ENCODE results near the gene COBL.

Gene COBL

GRCh38 chr7:51068401-51068800, 248.2 kb downstream of the COBL start:
- FAIRE-seq (no peak), DNase-seq (ENCODE audit: insufficient read length, low spot score) (no peak)

GRCh38 chr7:51067757-51068156, 248.9 kb downstream of the COBL start:
- FAIRE-seq, result no peak
- peak; percentile 20 for DNase-seq (ENCODE audit: insufficient read length, low spot score)

GRCh38 chr7:51067258-51067657, 249.4 kb downstream of the COBL start:
- DNase-seq (ENCODE audit: insufficient read length, low spot score), result no peak
- FAIRE-seq, result no peak

GRCh38 chr7:51066405-51066882, 250.2 kb downstream of the COBL start:
- FAIRE-seq (no peak), DNase-seq (ENCODE audit: insufficient read length, low spot score) (no peak)

GRCh38 chr7:51065766-51066165, 250.8 kb downstream of the COBL start:
- FAIRE-seq (no peak), DNase-seq (ENCODE audit: insufficient read length, low spot score) (no peak)

- DNase-seq (ENCODE audit: insufficient read length, low spot score), result no peak
- FAIRE-seq, result no peak
Observed at GRCh38 chr7:51064688-51065087, 251.9 kb downstream of the COBL start.

- no peak for DNase-seq (ENCODE audit: insufficient read length, low spot score)
- FAIRE-seq, result no peak
Observed at GRCh38 chr7:51062222-51062987, 254.2 kb downstream of the COBL start.

GRCh38 chr7:51060536-51060935, 256.1 kb downstream of the COBL start:
- FAIRE-seq, result no peak
- no peak for DNase-seq (ENCODE audit: insufficient read length, low spot score)

GRCh38 chr7:51059504-51060142, 257.0 kb downstream of the COBL start:
- DNase-seq (ENCODE audit: insufficient read length, low spot score), result no peak
- no peak for FAIRE-seq

- DNase-seq (ENCODE audit: insufficient read length, low spot score) (no peak), FAIRE-seq (no peak)
Observed at GRCh38 chr7:51058764-51059163, 257.8 kb downstream of the COBL start.

- no peak for DNase-seq (ENCODE audit: insufficient read length, low spot score)
- no peak for FAIRE-seq
Observed at GRCh38 chr7:51055039-51055840, 261.4 kb downstream of the COBL start.

- FAIRE-seq, result no peak
Observed at GRCh38 chr7:51054231-51054630, 262.4 kb downstream of the COBL start.

GRCh38 chr7:51053160-51053925, 263.3 kb downstream of the COBL start:
- FAIRE-seq, result no peak

More at GRCh38 chr7:51054231-51054630, 262.4 kb downstream of the COBL start:
- DNase-seq (ENCODE audit: insufficient read length, low spot score), result no peak

GRCh38 chr7:51046482-51046881, 270.1 kb downstream of the COBL start:
- no peak for DNase-seq (ENCODE audit: insufficient read length, low spot score)
- FAIRE-seq, result no peak

More at GRCh38 chr7:51053160-51053925, 263.3 kb downstream of the COBL start:
- DNase-seq (ENCODE audit: insufficient read length, low spot score), result no peak

- DNase-seq (ENCODE audit: insufficient read length, low spot score), result no peak
- FAIRE-seq, result no peak
Observed at GRCh38 chr7:51046103-51046466, 270.5 kb downstream of the COBL start.

GRCh38 chr7:51045319-51046102, 271.1 kb downstream of the COBL start:
- peak; percentile 15 for DNase-seq (ENCODE audit: insufficient read length, low spot score)
- no peak for FAIRE-seq

- no peak for DNase-seq (ENCODE audit: insufficient read length, low spot score)
- no peak for FAIRE-seq
Observed at GRCh38 chr7:51043461-51043860, 273.1 kb downstream of the COBL start.

- no peak for FAIRE-seq
- DNase-seq (ENCODE audit: insufficient read length, low spot score), result no peak
Observed at GRCh38 chr7:51040787-51041186, 275.8 kb downstream of the COBL start.

GRCh38 chr7:51038573-51038972, 278.0 kb downstream of the COBL start:
- FAIRE-seq (no peak), DNase-seq (ENCODE audit: insufficient read length, low spot score) (no peak)

- DNase-seq (ENCODE audit: insufficient read length, low spot score) (no peak), FAIRE-seq (no peak)
Observed at GRCh38 chr7:51035716-51036115, 280.9 kb downstream of the COBL start.

Data from HTR-8/SVneo (cell line).